HCT116 (cell line): ENCODE measurements around the gene LSAMP. TPM values are rescaled to one million over a fixed set of nuclear protein-coding genes. Genes with fewer than 3 reads are reported as not detected.

Experiments
- CEBPB ChIP-seq: IDR thresholded peaks from 2 replicates; pipeline ENCODE4 v1.6.1; 2012; ENCODE audit warnings: low read depth
- CTCF ChIP-seq, 3 experiments: fragments of 200-600 bp in 1 of 3; sonication (generic) in 1 of 3; IDR thresholded peaks in 2 of 3; conservative IDR thresholded peaks in 1 of 3; 2 replicates each; pipeline ENCODE4 v1.5.1; 2012 to 2017; ENCODE audit warnings: low read depth in 2 of 3, low read length in 2 of 3, antibody characterized with exemption in 1 of 3, borderline replicate concordance in 1 of 3, control low read depth in 1 of 3, mild to moderate bottlenecking in 1 of 3, mixed read lengths in 1 of 3, mixed run types in 1 of 3, moderate library complexity in 1 of 3; ENCODE audit not compliant: insufficient read depth in 1 of 3
- EZH2phosphoT487 ChIP-seq: fragments of 200-600 bp; IDR thresholded peaks from 2 replicates; pipeline ENCODE4 v1.6.1; 2018; ENCODE audit warnings: antibody characterized with exemption, borderline replicate concordance
- MAX ChIP-seq: IDR thresholded peaks from 2 replicates; pipeline ENCODE4 v1.6.1; 2012
- RAD21 ChIP-seq: IDR thresholded peaks from 2 replicates; pipeline ENCODE4 v1.6.1; 2012; ENCODE audit warnings: low read depth, mild to moderate bottlenecking
- REST ChIP-seq: IDR thresholded peaks from 2 replicates; pipeline ENCODE4 v1.6.1; 2012; ENCODE audit warnings: low read depth
- SRF ChIP-seq: IDR thresholded peaks from 2 replicates; pipeline ENCODE4 v1.6.1; 2012; ENCODE audit warnings: low read depth
- ZBTB33 ChIP-seq: IDR thresholded peaks from 2 replicates; pipeline ENCODE4 v1.6.1; 2011; ENCODE audit warnings: mild to moderate bottlenecking, low read length, moderate library complexity; ENCODE audit not compliant: insufficient replicate concordance; ENCODE audit errors: extremely low read depth
- total RNA-seq: library from RNA; stranded (reverse); gene quantifications from one replicate; pipeline ENCODE4 v1.2.1, GENCODE V29; 2021; ENCODE audit not compliant: unreplicated experiment

Gene LSAMP
- total RNA-seq, 1 experiment from 2014 or later: 0.25 TPM

GRCh38 chr3:116000311-116000710 lies 445.0 kb downstream of the LSAMP start (continued):
- no peak for TF ChIP-seq CTCF (IDR thresholded peaks at IDR 0.05 in 2 of 3, conservative IDR thresholded peaks at IDR 0.05 in 1 of 3; ENCODE audit: borderline replicate concordance in 1 of 3, insufficient read depth in 1 of 3, low read depth in 2 of 3, low read length in 2 of 3)
- no peak for TF ChIP-seq RAD21
- TF ChIP-seq CEBPB: no peak
- TF ChIP-seq MAX: peak; percentile 64
- TF ChIP-seq SRF: peak; percentile 53; the same call in 1 of the 2 replicates
- no peak for TF ChIP-seq EZH2phosphoT487
- TF ChIP-seq ZBTB33: no peak
- TF ChIP-seq REST: no peak
